Measurements from ENCODE around the gene H3-3A. TPM values are rescaled to one million over a fixed set of nuclear protein-coding genes. Genes with fewer than 3 reads are reported as not detected.

The H3-3A gene
- total and polyA plus RNA-seq, 10 of the 15 experiments (the other 5 are each of a cell fraction or from before 2014, with no cell fraction given): 215 to 486 (median 393) TPM

DNA sequence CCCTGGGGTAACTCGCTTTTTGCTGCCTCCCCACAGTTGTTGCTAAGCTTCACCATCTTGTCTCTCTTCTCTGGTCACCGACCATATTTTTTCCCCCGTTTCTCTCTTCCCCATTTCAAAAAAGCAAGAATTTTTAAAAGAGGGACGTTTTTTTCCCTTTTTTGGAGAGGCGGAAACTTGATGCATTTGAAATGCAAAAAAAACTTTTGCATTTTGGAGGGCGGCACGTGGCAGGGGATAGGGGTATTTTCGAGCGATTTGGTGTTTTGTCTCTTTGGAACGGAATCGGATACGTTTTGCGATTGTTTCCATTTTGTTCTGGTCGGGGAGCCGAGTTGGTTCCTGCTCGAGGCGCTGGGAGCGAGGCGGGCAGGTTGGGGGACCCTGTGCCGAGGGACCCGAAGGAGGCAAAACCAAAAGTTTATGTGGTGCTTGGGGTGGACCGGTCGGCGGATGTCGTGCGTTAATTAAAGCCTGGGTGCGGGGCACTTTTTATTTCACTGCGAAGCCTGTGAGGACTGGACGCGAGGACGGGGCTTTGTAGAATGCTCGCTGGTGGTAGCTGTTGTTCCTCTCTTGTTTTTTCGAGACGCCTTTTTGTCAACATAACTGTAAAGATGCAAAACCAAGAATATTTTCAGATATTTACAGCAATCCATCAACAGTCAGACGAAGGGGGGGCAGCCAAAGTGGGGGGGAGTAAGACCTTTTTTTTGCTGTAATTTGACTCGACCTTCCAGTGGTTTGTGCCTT lies 884 bp downstream of the H3-3A start (continued):
- TF ChIP-seq, protein P1, sequence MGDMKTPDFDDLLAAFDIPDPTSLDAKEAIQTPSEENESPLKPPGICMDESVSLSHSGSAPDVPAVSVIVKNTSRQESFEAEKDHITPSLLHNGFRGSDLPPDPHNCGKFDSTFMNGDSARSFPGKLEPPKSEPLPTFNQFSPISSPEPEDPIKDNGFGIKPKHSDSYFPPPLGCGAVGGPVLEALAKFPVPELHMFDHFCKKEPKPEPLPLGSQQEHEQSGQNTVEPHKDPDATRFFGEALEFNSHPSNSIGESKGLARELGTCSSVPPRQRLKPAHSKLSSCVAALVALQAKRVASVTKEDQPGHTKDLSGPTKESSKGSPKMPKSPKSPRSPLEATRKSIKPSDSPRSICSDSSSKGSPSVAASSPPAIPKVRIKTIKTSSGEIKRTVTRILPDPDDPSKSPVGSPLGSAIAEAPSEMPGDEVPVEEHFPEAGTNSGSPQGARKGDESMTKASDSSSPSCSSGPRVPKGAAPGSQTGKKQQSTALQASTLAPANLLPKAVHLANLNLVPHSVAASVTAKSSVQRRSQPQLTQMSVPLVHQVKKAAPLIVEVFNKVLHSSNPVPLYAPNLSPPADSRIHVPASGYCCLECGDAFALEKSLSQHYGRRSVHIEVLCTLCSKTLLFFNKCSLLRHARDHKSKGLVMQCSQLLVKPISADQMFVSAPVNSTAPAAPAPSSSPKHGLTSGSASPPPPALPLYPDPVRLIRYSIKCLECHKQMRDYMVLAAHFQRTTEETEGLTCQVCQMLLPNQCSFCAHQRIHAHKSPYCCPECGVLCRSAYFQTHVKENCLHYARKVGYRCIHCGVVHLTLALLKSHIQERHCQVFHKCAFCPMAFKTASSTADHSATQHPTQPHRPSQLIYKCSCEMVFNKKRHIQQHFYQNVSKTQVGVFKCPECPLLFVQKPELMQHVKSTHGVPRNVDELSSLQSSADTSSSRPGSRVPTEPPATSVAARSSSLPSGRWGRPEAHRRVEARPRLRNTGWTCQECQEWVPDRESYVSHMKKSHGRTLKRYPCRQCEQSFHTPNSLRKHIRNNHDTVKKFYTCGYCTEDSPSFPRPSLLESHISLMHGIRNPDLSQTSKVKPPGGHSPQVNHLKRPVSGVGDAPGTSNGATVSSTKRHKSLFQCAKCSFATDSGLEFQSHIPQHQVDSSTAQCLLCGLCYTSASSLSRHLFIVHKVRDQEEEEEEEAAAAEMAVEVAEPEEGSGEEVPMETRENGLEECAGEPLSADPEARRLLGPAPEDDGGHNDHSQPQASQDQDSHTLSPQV (IDR thresholded peaks at IDR 0.05): no peak
- TF ChIP-seq MXI1 (IDR thresholded peaks at IDR 0.05; ENCODE audit: low read depth, low read length): peak; percentile 34; the same call in 1 of the 2 replicates
- 0 out of 2 replicates have a peak, but pooled peaks have one; percentile 37 for TF ChIP-seq ATF2 (IDR thresholded peaks at IDR 0.05; ENCODE audit: low read length)
- peak; percentile 25; the same call in 1 of the 2 replicates for TF ChIP-seq LARP7 (IDR thresholded peaks at IDR 0.05)
- TF ChIP-seq FOXK2 (IDR thresholded peaks at IDR 0.05): no peak

Measured in GM12878 (cell line).